Measurements from ENCODE around the gene MSANTD1.

- TF ChIP-seq FOSL1 (IDR thresholded peaks at IDR 0.05; ENCODE audit: insufficient read depth, low read depth, low read length): no peak
- no peak for TF ChIP-seq GABPA (IDR thresholded peaks at IDR 0.05; ENCODE audit: borderline replicate concordance, insufficient read depth, low read length)
- TF ChIP-seq PHF8 (conservative IDR thresholded peaks at IDR 0.05; ENCODE audit: low read depth, low read length): no peak
- TF ChIP-seq SP2 (IDR thresholded peaks at IDR 0.05; ENCODE audit: low read length): no peak
- no peak for TF ChIP-seq EP300 (IDR thresholded peaks at IDR 0.05; ENCODE audit: borderline replicate concordance in 1 of 2, low read depth in 2 of 2, low read length in 2 of 2)
- no peak for TF ChIP-seq TAF1 (IDR thresholded peaks at IDR 0.05; ENCODE audit: low read depth, low read length)
- no peak for TF ChIP-seq RFX5 (IDR thresholded peaks at IDR 0.05; ENCODE audit: borderline replicate concordance, low read depth, low read length)
- TF ChIP-seq CHD1 (IDR thresholded peaks at IDR 0.05; ENCODE audit: low read depth, low read length): no peak
- no peak for TF ChIP-seq CTCF (IDR thresholded peaks at IDR 0.05; ENCODE audit: control extremely low read depth in 1 of 3, insufficient read depth in 1 of 3, low read depth in 1 of 3, low read length in 3 of 3)
Observed at GRCh38 chr4:3237712-3238560, 11.0 kb upstream of the MSANTD1 start.

Data from H1 (cell line).